Liver (tissue), 3 donors: Measurements from ENCODE around the gene AGPAT1.

Source experiments
- FOXA2 ChIP-seq: IDR thresholded peaks from 2 replicates; pipeline ENCODE4 v1.6.1; 2016; ENCODE audit warnings: antibody characterized with exemption
- GABPA ChIP-seq, 2 donors: IDR thresholded peaks in 1 of 2; conservative IDR thresholded peaks in 1 of 2; 2 replicates each; pipeline ENCODE4 v1.6.1; 2016; ENCODE audit warnings: antibody characterized with exemption in 2 of 2, mild to moderate bottlenecking in 1 of 2, moderate library complexity in 1 of 2
- JUND ChIP-seq, 2 donors: IDR thresholded peaks; 2 replicates each; pipeline ENCODE4 v1.6.1; 2016; ENCODE audit warnings: antibody characterized with exemption in 2 of 2
- RAD21 ChIP-seq, 2 donors: IDR thresholded peaks; 2 replicates each; pipeline ENCODE4 v1.6.1; 2016; ENCODE audit warnings: antibody characterized with exemption in 2 of 2, mild to moderate bottlenecking in 2 of 2
- SP1 ChIP-seq: IDR thresholded peaks from 2 replicates; pipeline ENCODE4 v1.6.1; 2018; ENCODE audit warnings: antibody characterized with exemption, mild to moderate bottlenecking
- YY1 ChIP-seq: IDR thresholded peaks from 2 replicates; pipeline ENCODE4 v1.6.1; 2016; ENCODE audit warnings: antibody characterized with exemption, mild to moderate bottlenecking
- TF ChIP-seq, protein P1 (sequence below): fragments of 150-350 bp; IDR thresholded peaks from 2 replicates; pipeline ENCODE4 v1.5.1; 2017; ENCODE audit warnings: improper control_type of control experiment, low read depth, low read length; ENCODE audit not compliant: missing input control
- TF ChIP-seq, protein P2 (sequence below): IDR thresholded peaks from 2 replicates; pipeline ENCODE4 v1.6.1; 2016; ENCODE audit warnings: antibody characterized with exemption
- TF ChIP-seq, protein P3 (sequence below): IDR thresholded peaks from 2 replicates; pipeline ENCODE4 v1.6.1; 2016; ENCODE audit warnings: antibody characterized with exemption, mild to moderate bottlenecking
- donor health status: healthy.
- donor health status: healthy.

DNA sequence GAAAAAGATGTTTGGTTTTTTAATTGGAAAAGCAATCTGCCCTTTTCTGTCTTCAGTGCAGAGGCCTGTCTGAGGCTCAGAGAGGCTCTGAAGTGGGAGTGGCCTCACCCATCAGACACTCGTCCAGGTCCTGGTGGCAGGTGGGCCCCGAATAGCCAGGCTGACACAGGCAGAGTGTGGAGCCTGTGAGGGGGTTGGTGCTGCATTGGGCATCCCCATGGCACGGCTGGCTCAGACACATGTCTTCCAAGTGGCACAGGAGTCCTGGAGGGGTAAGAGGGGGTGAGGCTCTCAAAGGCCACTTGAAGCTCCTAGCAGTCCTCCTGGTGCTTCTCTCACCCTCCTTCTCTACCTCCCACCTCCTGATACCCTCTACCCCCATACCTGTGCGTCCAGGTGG is 44.1 kb upstream of the AGPAT1 start:
- TF ChIP-seq, protein P1, sequence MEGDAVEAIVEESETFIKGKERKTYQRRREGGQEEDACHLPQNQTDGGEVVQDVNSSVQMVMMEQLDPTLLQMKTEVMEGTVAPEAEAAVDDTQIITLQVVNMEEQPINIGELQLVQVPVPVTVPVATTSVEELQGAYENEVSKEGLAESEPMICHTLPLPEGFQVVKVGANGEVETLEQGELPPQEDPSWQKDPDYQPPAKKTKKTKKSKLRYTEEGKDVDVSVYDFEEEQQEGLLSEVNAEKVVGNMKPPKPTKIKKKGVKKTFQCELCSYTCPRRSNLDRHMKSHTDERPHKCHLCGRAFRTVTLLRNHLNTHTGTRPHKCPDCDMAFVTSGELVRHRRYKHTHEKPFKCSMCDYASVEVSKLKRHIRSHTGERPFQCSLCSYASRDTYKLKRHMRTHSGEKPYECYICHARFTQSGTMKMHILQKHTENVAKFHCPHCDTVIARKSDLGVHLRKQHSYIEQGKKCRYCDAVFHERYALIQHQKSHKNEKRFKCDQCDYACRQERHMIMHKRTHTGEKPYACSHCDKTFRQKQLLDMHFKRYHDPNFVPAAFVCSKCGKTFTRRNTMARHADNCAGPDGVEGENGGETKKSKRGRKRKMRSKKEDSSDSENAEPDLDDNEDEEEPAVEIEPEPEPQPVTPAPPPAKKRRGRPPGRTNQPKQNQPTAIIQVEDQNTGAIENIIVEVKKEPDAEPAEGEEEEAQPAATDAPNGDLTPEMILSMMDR = no peak
- TF ChIP-seq FOXA2 (no peak), GABPA (IDR thresholded peaks at IDR 0.05 in 1 of 2, conservative IDR thresholded peaks at IDR 0.05 in 1 of 2) (no peak), JUND (IDR thresholded peaks at IDR 0.05) (no peak), RAD21 (IDR thresholded peaks at IDR 0.05) (no peak), YY1 (no peak), SP1 (no peak)
- TF ChIP-seq, protein P2, sequence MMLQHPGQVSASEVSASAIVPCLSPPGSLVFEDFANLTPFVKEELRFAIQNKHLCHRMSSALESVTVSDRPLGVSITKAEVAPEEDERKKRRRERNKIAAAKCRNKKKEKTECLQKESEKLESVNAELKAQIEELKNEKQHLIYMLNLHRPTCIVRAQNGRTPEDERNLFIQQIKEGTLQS = no peak
- TF ChIP-seq, protein P3, sequence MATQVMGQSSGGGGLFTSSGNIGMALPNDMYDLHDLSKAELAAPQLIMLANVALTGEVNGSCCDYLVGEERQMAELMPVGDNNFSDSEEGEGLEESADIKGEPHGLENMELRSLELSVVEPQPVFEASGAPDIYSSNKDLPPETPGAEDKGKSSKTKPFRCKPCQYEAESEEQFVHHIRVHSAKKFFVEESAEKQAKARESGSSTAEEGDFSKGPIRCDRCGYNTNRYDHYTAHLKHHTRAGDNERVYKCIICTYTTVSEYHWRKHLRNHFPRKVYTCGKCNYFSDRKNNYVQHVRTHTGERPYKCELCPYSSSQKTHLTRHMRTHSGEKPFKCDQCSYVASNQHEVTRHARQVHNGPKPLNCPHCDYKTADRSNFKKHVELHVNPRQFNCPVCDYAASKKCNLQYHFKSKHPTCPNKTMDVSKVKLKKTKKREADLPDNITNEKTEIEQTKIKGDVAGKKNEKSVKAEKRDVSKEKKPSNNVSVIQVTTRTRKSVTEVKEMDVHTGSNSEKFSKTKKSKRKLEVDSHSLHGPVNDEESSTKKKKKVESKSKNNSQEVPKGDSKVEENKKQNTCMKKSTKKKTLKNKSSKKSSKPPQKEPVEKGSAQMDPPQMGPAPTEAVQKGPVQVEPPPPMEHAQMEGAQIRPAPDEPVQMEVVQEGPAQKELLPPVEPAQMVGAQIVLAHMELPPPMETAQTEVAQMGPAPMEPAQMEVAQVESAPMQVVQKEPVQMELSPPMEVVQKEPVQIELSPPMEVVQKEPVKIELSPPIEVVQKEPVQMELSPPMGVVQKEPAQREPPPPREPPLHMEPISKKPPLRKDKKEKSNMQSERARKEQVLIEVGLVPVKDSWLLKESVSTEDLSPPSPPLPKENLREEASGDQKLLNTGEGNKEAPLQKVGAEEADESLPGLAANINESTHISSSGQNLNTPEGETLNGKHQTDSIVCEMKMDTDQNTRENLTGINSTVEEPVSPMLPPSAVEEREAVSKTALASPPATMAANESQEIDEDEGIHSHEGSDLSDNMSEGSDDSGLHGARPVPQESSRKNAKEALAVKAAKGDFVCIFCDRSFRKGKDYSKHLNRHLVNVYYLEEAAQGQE = no peak
